ENCODE data around the gene CHCT1.

CHCT1 gene

GRCh38 chr17:60401819-60402218 lies 20.5 kb upstream of the CHCT1 start:
- Histone ChIP-seq H2BK12ac (ENCODE audit: low read length) (no peak overlapping the region), H4K91ac (ENCODE audit: low read depth, low read length) (no peak overlapping the region), H2AK5ac (ENCODE audit: low read length) (no peak overlapping the region)

GRCh38 chr17:60403523-60403810 lies 18.8 kb upstream of the CHCT1 start:
- Histone ChIP-seq H3K4me1 (ENCODE audit: control insufficient read depth in 1 of 2, insufficient read depth in 2 of 2, low read length in 2 of 2) (no peaks in the 10 kb centered on the region), H3K4ac (ENCODE audit: low read depth, low read length) (no peak overlapping the region), H4K8ac (ENCODE audit: low read depth, low read length) (no peak overlapping the region), H2BK120ac (ENCODE audit: insufficient read depth, low read length, poor library complexity) (no peak overlapping the region), H3K23ac (ENCODE audit: low read length) (no peak overlapping the region), H3K9me3 (ENCODE audit: insufficient read depth, low read depth, low read length) (no peaks in the 10 kb centered on the region), H2BK12ac (ENCODE audit: low read length) (no peak overlapping the region), H3K27ac (ENCODE audit: low read depth, low read length) (no peak overlapping the region), H3K4me3 (ENCODE audit: low read depth, low read length) (no peak overlapping the region), H2AK5ac (ENCODE audit: low read length) (no peak overlapping the region), H3K36me3 (ENCODE audit: control insufficient read depth in 1 of 2, insufficient read depth in 2 of 2, low read length in 2 of 2) (no peaks in the 10 kb centered on the region), H3K27me3 (ENCODE audit: insufficient read depth, low read length) (no peaks in the 10 kb centered on the region), H3K79me2 (ENCODE audit: control insufficient read depth, insufficient read depth, low read length, poor library complexity) (no peaks in the 10 kb centered on the region), H3K9ac (ENCODE audit: low read length) (no peak overlapping the region), H4K12ac (ENCODE audit: low read depth, low read length) (no peak overlapping the region), H3K79me1 (ENCODE audit: low read length) (no peaks in the 10 kb centered on the region), H2AFZ (ENCODE audit: insufficient read depth, low read length, poor library complexity) (no peak overlapping the region), H4K91ac (ENCODE audit: low read depth, low read length) (no peak overlapping the region), H2BK5ac (ENCODE audit: low read depth, low read length, poor library complexity) (no peak overlapping the region), H3K18ac (ENCODE audit: low read length) (no peak overlapping the region), H3K4me2 (ENCODE audit: low read length) (no peak overlapping the region), H3K14ac (ENCODE audit: low read length) (no peak overlapping the region)
- DNase-seq: no peak
- no CpG with 5 or more reads among the region's 3 CpGs for WGBS (ENCODE audit: extremely low coverage, insufficient coverage, insufficient read length)

More at GRCh38 chr17:60401819-60402218, 20.5 kb upstream of the CHCT1 start:
- Histone ChIP-seq H3K14ac (ENCODE audit: low read length) (no peak overlapping the region), H3K27me3 (ENCODE audit: insufficient read depth, low read length) (no peaks in the 10 kb centered on the region), H3K9me3 (ENCODE audit: insufficient read depth, low read depth, low read length) (no peaks in the 10 kb centered on the region), H3K18ac (ENCODE audit: low read length) (no peak overlapping the region), H3K79me1 (ENCODE audit: low read length) (no peaks in the 10 kb centered on the region), H3K4me2 (ENCODE audit: low read length) (no peak overlapping the region), H4K12ac (ENCODE audit: low read depth, low read length) (no peak overlapping the region), H3K23ac (ENCODE audit: low read length) (no peak overlapping the region), H2BK120ac (ENCODE audit: insufficient read depth, low read length, poor library complexity) (no peak overlapping the region), H4K8ac (ENCODE audit: low read depth, low read length) (no peak overlapping the region), H3K27ac (ENCODE audit: low read depth, low read length) (no peak overlapping the region), H3K4ac (ENCODE audit: low read depth, low read length) (no peak overlapping the region), H3K4me1 (ENCODE audit: control insufficient read depth in 1 of 2, insufficient read depth in 2 of 2, low read length in 2 of 2) (no peaks in the 10 kb centered on the region), H3K79me2 (ENCODE audit: control insufficient read depth, insufficient read depth, low read length, poor library complexity) (no peaks in the 10 kb centered on the region), H3K9ac (ENCODE audit: low read length) (no peak overlapping the region), H2BK5ac (ENCODE audit: low read depth, low read length, poor library complexity) (no peak overlapping the region), H3K36me3 (ENCODE audit: control insufficient read depth in 1 of 2, insufficient read depth in 2 of 2, low read length in 2 of 2) (no peaks in the 10 kb centered on the region), H2AFZ (ENCODE audit: insufficient read depth, low read length, poor library complexity) (no peak overlapping the region), H3K4me3 (ENCODE audit: low read depth, low read length) (no peak overlapping the region)
- no peak for DNase-seq

GRCh38 chr17:60403962-60404361 lies 18.3 kb upstream of the CHCT1 start:
- H2BK120ac ChIP-seq (ENCODE audit: insufficient read depth, low read length, poor library complexity): no peak overlapping the region
- no peak overlapping the region for H3K14ac ChIP-seq (ENCODE audit: low read length)
- no CpG with 5 or more reads among the region's 6 CpGs for WGBS (ENCODE audit: extremely low coverage, insufficient coverage, insufficient read length)

GRCh38 chr17:60406887-60407286 lies 15.4 kb upstream of the CHCT1 start:
- Histone ChIP-seq H4K91ac (ENCODE audit: low read depth, low read length) (no peak overlapping the region), H2BK120ac (ENCODE audit: insufficient read depth, low read length, poor library complexity) (no peak overlapping the region), H2AK5ac (ENCODE audit: low read length) (no peak overlapping the region), H3K4me1 (ENCODE audit: control insufficient read depth in 1 of 2, insufficient read depth in 2 of 2, low read length in 2 of 2) (peaks cover 4 to 9% of the 10 kb centered on the region in 2 experiments), H2AFZ (ENCODE audit: insufficient read depth, low read length, poor library complexity) (no peak overlapping the region), H4K8ac (ENCODE audit: low read depth, low read length) (no peak overlapping the region), H3K4ac (ENCODE audit: low read depth, low read length) (no peak overlapping the region), H3K79me2 (ENCODE audit: control insufficient read depth, insufficient read depth, low read length, poor library complexity) (no peaks in the 10 kb centered on the region), H2BK12ac (ENCODE audit: low read length) (no peak overlapping the region), H3K27me3 (ENCODE audit: insufficient read depth, low read length) (no peaks in the 10 kb centered on the region), H2BK5ac (ENCODE audit: low read depth, low read length, poor library complexity) (no peak overlapping the region), H3K79me1 (ENCODE audit: low read length) (peaks cover 2% of the 10 kb centered on the region), H3K14ac (ENCODE audit: low read length) (no peak overlapping the region), H3K4me3 (ENCODE audit: low read depth, low read length) (no peak overlapping the region), H3K18ac (ENCODE audit: low read length) (no peak overlapping the region), H3K4me2 (ENCODE audit: low read length) (no peak overlapping the region), H3K9me3 (ENCODE audit: insufficient read depth, low read depth, low read length) (no peaks in the 10 kb centered on the region), H3K36me3 (ENCODE audit: control insufficient read depth in 1 of 2, insufficient read depth in 2 of 2, low read length in 2 of 2) (peaks cover 0 to 2% of the 10 kb centered on the region in 2 experiments), H3K27ac (ENCODE audit: low read depth, low read length) (no peak overlapping the region), H3K9ac (ENCODE audit: low read length) (no peak overlapping the region), H3K23ac (ENCODE audit: low read length) (no peak overlapping the region), H4K12ac (ENCODE audit: low read depth, low read length) (no peak overlapping the region)
- peak; percentile 77 to 98 for DNase-seq
- WGBS (ENCODE audit: extremely low coverage, insufficient coverage, insufficient read length): no CpG with 5 or more reads among the region's 3 CpGs

More at GRCh38 chr17:60403962-60404361, 18.3 kb upstream of the CHCT1 start:
- Histone ChIP-seq H3K79me2 (ENCODE audit: control insufficient read depth, insufficient read depth, low read length, poor library complexity) (no peaks in the 10 kb centered on the region), H4K8ac (ENCODE audit: low read depth, low read length) (no peak overlapping the region), H3K4me2 (ENCODE audit: low read length) (no peak overlapping the region), H2AFZ (ENCODE audit: insufficient read depth, low read length, poor library complexity) (no peak overlapping the region), H3K27me3 (ENCODE audit: insufficient read depth, low read length) (no peaks in the 10 kb centered on the region), H3K79me1 (ENCODE audit: low read length) (peaks cover 1% of the 10 kb centered on the region), H3K36me3 (ENCODE audit: control insufficient read depth in 1 of 2, insufficient read depth in 2 of 2, low read length in 2 of 2) (no peaks in the 10 kb centered on the region), H3K27ac (ENCODE audit: low read depth, low read length) (no peak overlapping the region), H3K4ac (ENCODE audit: low read depth, low read length) (no peak overlapping the region), H3K4me3 (ENCODE audit: low read depth, low read length) (no peak overlapping the region), H2AK5ac (ENCODE audit: low read length) (no peak overlapping the region), H2BK5ac (ENCODE audit: low read depth, low read length, poor library complexity) (no peak overlapping the region), H3K18ac (ENCODE audit: low read length) (no peak overlapping the region), H4K91ac (ENCODE audit: low read depth, low read length) (no peak overlapping the region), H3K9me3 (ENCODE audit: insufficient read depth, low read depth, low read length) (no peaks in the 10 kb centered on the region), H4K12ac (ENCODE audit: low read depth, low read length) (no peak overlapping the region), H3K9ac (ENCODE audit: low read length) (no peak overlapping the region), H2BK12ac (ENCODE audit: low read length) (no peak overlapping the region), H3K23ac (ENCODE audit: low read length) (no peak overlapping the region), H3K4me1 (ENCODE audit: control insufficient read depth in 1 of 2, insufficient read depth in 2 of 2, low read length in 2 of 2) (peaks cover 0 to 2% of the 10 kb centered on the region in 2 experiments)
- no peak for DNase-seq
